Fibroblast of the conjunctiva (primary cell): Measurements from ENCODE around the gene GET4.
"Not testable (repeated sequence)": the region's sequence is repeated elsewhere in the genome, so short reads cannot be mapped to it uniquely, and the experiment has no call there.

Experiments used
- DNase-seq: peaks from one replicate; pipeline ENCODE4 v3.0.0-alpha.2; 2010; ENCODE audit warnings: low read depth

Gene GET4

DNA sequence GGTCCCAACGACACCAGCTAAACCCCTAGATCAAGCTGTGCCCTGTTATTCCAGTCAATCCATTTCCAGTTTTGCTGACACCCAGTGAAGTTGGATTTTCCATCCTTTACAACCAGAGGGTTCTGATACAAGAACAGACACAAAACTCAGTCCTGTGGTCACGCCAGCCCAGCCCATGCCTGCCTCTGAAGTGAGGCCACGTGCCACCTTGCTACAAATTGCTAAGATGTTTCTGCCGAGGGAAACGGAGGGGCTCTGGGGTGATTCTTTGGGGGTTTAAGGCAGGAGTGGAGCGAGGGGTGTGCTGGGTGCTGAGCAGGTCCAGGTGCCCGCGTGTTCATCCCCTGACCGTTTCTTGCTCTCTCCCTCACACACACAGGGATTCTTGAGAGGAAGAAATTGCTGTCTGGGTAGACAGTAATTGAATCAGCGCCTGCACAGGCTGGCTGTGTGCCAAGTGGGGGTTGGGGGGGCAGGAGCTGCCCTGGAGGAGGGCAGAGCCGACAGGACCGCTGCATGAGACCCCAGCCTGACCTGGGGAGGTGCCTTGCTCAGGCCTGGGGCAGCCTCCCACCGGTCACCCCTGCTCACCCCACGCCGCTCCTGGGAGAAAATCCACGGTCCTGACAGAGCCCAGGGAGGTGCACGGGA is 40.1 kb downstream of the GET4 start:
- DNase-seq = no peak

DNA sequence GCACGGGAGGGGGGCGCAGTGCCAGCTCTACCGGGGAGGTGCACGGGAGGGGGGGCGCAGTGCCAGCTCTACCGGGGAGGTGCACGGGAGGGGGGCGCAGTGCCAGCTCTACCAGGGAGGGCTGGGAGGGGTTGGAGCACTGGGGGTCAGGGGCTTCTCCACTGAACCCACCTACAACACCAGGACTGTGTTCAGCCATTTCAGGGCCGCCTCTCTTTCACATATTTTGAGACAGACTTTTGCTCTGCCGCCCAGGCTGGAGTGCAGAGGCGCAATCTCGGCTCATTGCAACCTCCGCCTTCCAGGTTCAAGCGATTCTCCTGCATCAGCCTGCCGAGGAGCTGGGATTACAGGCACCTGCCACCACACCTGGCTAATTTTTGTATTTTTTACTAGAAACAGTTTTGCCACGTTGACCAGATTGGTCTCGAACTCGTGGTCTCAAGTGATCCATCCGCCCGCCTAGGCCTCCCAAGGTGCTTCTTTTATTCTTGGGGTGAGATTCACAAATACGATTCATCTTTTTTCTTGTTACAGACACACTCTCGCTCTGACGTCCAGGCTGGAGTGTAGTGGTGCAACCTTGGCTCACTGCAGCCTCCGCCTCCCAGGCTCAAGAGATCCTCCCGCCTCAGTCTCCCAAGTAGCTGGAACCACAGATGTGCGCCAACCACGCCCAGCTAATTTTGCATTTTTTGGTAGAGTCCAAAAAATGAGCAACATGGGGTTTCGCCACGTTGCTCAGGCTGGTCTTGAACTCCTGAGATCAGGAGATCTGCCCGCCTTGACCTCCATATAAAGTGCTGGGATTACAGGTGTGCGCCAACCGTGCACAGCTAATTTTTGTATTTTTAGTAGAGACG is 41.1 kb downstream of the GET4 start:
- DNase-seq = no peak

DNA sequence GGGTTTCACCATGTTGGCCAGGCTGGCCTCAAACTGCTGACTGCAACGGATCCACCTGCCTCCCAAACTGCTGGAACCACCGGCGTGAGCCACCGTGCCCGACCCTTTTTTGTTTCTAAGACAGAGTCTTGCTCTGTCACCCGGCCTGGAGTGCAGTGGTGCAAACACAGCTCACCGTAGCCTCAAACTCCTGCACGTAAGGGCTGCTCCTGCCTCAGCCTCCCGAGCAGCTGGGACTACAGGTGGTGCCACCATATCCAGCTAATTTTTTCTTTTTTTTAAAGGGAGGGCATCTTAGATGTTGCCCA is 41.7 kb downstream of the GET4 start:
- DNase-seq = no peak

DNA sequence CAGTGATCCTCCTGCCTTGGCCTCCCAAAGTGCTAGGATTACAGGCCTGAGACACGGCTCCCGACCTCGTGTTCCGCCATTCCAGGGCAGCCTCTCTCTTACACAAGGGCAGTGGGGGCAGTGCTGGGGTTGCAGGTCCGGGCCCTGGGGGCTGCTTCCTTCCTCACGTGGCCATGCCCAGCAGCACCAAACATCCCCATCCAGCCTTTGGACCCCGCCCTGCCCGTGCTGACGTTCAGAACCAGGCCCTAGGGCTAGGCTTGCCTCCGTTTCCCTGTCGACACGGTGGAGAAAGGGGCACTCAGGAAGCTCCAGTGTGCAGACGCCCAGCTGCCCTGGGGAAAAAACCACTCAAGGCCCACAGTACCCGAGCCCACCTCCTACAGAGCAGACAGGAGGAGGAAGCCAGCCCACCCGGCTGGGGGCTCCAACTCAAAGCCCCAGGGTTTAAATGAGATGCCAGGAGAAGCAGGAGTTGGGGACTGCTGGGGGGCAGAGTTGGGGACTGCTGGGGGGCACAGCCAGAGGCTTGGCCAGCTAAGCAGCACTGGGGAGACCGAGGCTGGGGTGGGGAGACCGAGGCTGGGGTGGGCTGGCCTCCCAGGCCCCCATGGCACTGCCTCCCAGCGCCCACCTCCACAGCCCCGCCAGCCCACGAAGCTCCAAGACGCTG is 42.2 kb downstream of the GET4 start:
- no peak for DNase-seq

DNA sequence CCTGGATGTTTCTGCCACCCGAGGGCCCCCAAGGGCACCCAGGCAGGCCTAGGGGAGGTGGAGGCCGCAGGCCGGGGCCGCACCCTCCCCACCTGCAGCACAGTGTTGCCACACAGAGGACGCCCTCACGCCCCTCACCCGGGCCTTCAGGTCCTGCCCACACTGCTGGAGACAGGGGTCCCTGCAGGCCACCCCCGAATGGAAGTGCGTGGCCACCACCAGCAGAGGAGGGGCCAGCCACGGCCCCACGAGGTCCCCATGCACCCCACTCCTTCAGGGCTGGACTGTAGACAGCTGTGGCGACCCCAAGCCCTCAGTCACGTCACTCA is 42.7 kb downstream of the GET4 start:
- DNase-seq = no peak

DNA sequence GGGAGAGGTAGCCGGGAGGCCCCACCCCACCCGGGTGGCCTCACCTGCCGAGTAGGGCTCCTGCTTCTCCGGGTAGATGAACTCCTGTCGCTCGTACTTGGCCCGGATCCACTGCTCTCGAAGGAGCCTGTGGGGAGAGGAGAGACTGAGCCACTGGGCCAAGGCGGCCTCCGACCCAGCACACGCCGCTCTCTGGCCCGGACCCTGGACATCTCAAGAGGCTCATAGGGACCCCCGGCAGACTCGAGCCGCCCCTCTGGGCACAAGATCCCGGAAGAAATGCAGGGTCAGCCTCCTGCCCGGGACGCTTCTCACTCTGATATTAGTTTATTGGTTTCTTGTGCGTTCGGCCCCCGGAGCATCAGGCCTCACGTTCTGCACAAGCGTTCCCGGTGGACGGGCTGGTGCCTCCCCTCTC is 43.6 kb downstream of the GET4 start:
- DNase-seq = no peak

DNA sequence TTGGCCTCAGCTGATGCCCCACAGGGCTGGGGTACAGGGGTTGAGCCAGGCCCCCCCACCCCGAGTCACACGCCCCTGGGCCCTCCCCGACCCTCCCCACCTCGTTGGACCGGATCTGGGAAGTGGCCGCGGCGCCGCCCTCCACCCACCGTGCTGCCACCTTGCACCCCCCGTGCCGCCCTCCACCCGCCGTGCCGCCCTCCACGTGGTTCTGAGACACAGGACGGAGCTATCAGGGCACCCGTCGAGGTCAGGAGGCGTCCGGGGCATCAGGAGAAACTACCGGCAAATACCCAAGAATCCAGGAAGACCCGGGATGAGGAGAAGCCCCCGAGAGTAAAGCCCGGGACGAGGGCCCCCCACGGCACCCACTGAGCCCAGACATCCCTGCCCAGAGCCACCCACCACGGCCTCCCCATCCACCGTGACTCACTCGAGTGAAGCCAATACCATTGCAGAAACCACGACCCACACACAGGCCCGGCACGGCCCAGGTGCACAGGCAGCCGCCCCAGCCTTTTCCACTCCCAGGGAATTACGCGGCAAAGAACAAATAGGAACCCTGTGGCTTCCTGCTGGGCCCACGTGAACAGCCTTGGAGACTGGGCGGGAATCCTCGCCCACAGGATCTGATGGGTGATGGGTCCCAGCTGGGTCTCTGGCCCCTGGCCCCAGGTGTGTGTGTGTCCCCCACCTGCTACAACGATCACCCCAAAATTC is 44.2 kb downstream of the GET4 start:
- DNase-seq = no peak

DNA sequence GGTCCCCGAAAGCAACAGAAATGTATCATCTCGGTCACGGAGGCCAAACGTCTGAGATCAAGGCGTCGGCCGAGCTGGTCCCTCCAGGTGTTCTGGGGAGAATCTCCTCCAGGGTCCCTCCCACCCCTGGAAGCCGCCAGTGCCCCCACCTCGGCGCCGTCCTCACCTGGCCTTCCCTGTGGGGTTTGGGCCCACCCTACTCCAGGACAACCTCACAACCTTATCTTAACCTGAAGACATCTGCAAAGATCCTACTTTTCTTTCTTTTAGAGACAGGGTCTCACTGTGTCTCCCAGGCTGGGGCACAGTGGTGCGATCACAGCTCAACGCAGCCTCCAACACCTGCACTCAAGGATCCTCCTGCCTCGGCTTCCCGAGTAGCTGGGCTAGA is 44.7 kb downstream of the GET4 start:
- DNase-seq = no peak

DNA sequence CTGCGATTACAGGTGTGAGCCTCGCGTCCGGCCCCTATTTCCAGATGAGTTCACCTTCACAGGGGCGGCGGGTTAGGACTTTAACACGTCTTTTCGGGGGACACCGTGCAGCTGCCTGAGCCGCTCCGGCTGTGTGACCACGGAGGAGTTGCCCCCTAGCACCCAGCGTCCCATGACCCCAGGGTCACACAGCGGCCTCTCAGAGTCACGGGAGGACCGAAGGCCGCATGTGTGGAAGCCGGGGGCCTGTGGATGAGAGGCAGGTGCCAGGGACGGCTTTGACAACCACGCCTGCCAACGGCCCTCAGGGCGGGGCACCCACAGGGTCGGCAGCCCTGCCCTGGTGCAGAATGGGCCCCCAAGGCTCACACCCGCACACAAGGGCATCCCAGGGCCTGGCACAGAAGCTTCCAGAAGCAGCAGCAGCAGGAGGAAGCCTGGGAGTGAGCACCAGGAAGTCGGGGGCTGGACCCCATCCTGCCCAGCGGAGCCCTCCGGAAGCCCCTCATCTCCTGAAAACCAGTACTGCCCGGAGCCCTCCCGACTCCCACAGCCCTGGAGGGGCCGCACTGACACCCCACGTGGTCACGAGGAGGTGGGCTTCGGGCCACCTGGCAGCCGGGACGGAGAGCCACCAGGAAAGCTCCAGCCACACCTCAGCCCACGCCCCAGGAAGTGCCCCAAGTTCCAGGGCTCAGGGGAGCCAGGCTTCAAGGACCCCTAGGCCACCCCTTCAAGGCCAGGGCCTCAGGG is 45.4 kb downstream of the GET4 start:
- DNase-seq = no peak

DNA sequence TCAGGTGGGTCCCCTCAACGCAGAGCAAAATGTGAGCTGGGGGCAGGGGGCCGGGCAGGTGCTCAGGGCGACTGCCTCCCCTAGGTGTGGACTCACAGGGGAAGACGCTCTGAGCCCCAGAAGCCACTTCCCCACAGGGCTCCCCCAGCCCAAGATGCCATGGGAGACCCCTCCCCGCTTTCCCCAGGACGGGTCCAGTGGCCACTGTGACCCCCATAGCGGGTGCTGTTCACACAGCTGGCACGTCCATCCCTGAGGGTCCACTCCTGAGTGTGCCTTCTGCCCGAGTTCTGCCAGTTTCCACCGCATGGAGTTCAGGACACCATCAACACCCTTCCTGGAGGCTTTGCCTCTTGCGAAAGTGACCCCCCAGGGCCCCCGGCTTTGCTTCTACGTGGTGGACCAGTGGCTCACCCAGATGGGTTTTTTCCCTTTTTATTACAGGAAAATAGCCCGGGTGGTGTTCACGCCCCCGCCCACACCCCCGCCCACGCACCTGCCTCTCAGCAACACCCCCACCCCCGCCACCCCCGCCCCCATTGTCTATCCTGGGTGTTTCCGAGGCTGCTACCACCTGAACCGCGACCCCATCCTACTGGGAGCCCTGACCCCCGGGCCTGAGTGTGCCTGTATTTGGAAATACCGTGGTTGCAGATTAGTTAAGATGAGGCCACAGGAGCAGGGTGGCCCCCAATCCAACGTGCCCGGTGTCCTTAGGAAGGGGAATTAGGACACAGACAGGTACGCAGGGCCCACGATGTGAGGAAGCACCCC is 46.2 kb downstream of the GET4 start:
- no peak for DNase-seq

DNA sequence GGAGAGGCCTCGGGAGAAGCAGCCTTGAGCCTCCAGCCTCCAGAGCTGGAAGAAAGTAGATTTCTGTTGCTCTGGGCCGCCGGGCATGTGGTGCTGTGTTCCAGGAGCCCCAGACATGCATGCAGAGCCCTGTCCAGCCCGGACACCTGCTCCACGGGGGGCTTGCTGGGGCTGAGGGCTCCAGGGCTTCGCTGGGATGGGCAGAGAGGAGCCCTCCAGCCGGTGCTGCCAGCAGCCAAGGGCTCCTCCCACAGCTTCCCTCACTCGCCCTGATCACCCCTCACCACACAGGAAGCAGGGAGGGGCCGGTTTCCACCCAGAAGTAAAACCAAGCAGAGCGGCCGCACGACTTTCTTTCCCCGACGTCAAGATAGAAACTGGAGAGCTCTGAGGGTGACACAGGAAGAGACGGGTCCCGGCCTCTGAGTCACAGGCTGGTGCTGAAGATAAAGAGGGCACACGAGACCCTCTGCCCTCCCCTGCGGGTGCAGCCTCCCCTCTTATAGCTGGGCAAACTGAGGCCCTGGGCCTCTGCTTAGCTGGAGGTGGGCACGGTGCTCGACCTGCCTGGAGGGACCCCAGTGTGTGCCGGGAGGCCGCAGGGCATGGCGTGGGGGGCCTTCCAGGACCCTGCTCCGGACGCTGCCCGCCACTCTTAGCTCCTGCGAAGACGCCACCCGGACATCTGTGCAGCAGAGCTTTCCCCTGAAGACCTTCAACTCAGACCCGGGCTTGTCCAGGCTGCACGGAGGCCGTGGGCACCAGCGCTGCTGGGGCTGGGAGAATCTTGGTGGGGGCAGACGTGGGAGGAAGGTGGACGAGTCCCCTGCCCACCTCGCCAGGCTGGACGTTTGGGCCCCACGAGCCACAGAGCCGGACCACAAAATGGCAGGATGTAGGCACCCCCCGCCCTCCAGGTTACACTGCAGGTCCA is 47.0 kb downstream of the GET4 start:
- DNase-seq = no peak

DNA sequence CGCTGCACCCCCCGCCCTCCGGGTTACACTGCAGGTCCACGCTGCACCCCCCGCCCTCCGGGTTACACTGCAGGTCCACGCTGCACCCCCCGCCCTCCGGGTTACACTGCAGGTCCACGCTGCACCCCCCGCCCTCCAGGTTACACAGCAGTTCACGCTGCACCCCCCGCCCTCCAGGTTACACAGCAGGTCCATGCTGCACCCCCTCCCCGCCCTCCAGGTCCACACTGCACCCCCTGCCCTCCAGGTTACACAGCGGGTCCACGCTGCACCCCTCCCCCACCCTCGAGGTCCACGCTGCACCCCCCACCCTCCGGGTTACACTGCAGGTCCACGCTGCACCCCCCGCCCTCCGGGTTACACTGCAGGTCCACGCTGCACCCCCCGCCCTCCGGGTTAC is 47.7 kb downstream of the GET4 start:
- not testable (repeated sequence) for DNase-seq

DNA sequence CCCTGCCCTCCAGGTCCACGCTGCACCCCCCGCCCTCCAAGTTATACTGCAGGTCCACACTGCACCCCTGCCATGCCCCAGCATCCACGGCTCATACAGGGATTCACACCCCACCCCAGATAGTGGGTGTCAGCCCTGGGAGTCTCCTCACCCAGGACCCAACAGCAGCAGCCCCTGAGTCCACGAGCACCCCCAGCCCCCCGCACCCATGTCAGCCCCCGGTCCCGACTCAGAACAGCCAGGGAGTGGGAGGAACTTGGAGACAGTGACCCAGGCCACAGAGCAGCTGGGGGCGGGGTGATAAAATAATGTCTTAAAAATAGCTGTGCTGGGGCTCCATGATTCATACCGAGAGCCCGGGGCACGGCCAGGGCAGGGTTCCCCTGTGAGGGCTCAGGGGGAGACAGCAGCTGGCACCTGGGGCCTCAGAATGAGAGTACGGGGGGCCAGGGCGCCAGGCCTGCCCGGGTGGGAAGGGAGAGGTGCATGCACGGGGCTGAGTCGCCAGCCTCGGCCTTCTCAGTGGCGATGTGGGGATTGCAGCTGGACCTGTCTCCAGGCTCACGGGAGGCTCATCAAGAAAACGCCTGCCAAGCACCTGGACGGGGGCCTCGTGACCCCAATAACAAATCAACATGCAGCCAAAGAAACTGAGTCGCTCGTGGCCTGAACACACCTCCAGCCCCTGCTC is 48.3 kb downstream of the GET4 start:
- DNase-seq = no peak

DNA sequence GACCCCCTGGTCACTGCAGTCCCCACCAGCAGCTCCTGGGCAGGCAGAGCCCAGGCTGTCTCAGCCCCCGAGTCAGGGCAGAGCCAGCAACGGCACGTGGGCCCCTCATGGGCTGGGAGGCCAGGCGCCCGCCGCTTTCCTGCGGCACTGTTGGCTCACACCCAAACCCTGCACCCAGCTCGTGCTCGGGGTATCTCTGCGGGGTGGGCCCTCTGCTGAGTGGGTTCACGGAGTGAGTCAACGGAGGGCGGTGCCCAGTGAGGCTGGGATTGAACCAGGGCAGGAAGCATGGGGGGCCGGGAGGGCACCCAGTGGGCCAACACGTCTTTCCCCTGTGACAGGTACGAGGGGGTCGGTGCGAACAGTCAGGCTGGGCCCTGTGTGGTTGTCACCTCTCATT is 49.2 kb downstream of the GET4 start:
- no peak for DNase-seq

DNA sequence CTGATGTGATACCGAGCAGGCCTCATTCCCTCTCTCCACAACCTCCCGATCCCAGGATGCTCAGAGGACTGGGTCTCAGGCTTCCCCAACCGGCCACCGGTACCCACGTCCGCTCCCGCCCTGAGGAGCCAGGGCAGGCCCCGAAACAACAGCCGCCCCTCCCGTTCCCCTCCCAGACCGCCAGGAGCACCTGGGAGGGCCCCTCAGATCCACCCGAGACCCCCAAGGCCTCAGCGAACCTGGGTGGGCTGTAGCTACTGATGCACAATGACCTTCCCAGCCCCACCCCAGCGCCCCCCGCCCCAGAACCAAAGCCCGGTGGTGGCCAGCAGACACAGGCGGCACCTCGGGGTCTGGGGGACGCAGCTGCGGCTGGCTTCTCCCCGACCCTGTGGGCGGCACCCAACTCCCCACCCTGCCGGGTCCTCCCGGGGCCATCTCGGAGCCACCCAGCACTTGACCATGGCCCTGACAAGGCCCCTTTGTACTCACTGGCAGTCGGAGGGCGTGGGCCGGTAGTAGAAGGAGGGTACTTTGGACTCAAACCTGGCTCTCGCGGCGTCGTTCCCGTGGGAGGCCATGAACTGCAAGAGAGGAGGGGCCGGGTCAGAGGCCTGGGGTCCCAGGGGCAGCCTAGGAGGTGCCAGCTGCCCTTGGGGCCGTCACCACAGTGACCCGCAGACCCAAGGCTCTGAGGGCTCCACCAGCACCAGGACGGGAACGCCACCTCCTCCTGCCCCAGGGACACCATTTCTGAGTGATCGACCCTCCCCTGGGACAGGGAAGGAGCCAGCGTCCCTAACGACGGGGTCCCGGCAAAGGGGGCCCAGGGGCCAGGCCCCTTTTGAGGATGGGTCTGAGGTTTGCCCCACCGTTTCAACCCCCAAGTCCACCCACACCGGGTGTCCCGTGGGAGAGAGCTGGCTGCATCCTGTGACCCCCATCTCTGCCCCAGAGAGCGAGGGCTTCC is 50.0 kb downstream of the GET4 start:
- DNase-seq = no peak

DNA sequence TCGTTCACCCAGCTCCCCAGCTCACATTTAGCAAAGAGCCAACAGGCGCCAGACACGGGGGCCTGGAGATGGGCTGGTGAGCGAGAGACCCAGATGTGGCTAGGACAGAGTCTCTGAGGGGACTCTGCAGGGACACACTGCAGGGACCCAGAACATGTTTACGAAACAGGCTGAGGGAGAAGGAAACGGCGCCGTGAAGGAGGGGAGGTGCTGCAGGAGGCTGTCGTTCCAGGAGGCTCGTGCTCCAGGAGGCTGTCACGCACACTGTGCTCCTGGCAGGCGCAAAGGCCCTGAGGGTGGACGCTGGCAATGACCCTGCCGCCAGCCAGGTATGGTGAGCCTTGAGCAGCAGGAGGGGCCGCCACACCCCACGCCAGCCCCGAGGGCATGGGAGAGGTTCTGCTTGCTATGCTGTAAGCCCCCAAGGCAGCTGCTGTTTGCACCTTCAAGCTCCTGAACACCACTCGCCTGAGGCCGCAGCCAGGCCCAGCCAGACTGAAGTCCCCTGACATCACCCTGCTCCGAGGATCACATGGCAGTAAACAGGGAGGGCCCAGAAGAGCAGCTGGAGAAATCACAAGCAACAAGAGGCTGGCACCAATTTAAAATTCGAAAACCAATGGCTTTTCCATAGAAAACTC is 50.8 kb downstream of the GET4 start:
- DNase-seq = no peak

DNA sequence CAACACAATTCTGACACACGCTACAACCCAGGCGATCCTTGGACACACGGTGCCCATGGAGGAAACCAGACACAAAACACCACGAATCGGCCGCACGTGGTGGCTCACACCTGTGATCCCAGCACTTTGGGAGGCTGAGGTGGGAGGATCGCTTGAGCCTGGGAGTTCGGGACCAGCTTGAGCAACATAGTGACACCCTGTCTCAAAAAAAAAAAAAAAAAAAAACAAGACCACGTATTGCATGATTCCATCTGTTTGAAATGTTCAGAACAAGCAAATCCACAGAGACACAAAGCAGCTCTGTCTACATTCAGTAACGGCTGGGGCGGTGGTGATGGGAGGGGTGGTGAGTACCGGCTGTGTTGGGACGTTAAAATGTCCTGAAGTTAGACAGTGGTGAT is 53.0 kb downstream of the GET4 start:
- DNase-seq = no peak
